Keratinocyte (primary cell): ENCODE measurements around the gene NES. TPM values are rescaled to one million over a fixed set of nuclear protein-coding genes. Genes with fewer than 3 reads are reported as not detected.

Source experiments
- DNase-seq: peaks from one replicate; pipeline ENCODE4 v3.0.0-alpha.2; 2011; ENCODE audit warnings: low read depth, missing footprints, low spot score
- FAIRE-seq: peaks from 2 replicates; lab custom pipeline; 2011; peaks lifted over from hg19 to GRCh38; lab: Jason Lieb, UNC
- H2AFZ ChIP-seq: 2 replicates; pipeline ENCODE4 v1.6.0; 2012; ENCODE audit warnings: low read length, control low read depth, inconsistent platforms; ENCODE audit not compliant: control insufficient read depth
- H3K27ac ChIP-seq: 2 replicates; pipeline ENCODE4 v1.5.1; 2011; ENCODE audit warnings: low read length; ENCODE audit not compliant: control insufficient read depth, insufficient read depth
- H3K27me3 ChIP-seq: 3 replicates; pipeline ENCODE4 v1.6.0; 2011; ENCODE audit warnings: low read length; ENCODE audit not compliant: control insufficient read depth, insufficient read depth; ENCODE audit errors: extremely low read depth
- H3K36me3 ChIP-seq, 2 experiments: 2 replicates in 1 of 2; 3 replicates in 1 of 2; pipeline ENCODE4 v1.5.1; 2011; ENCODE audit warnings: low read length in 2 of 2, mild to moderate bottlenecking in 1 of 2; ENCODE audit not compliant: control insufficient read depth in 2 of 2, insufficient read depth in 2 of 2; ENCODE audit errors: extremely low read depth in 1 of 2
- H3K4me1 ChIP-seq: 3 replicates; pipeline ENCODE4 v1.5.1; 2011; ENCODE audit warnings: low read length; ENCODE audit not compliant: control insufficient read depth, insufficient read depth; ENCODE audit errors: extremely low read depth
- H3K4me2 ChIP-seq: 3 replicates; pipeline ENCODE4 v1.6.0; 2011; ENCODE audit warnings: low read depth, low read length; ENCODE audit not compliant: control insufficient read depth, insufficient read depth; ENCODE audit errors: extremely low read depth
- H3K4me3 ChIP-seq, 3 experiments: fragments of 200-600 bp in 1 of 3; sonication (generic) in 1 of 3; 2 replicates in 2 of 3; 3 replicates in 1 of 3; pipeline ENCODE4 v1.5.1; 2011 to 2016; ENCODE audit warnings: low read length in 3 of 3, mild to moderate bottlenecking in 3 of 3, control low read depth in 2 of 3, inconsistent platforms in 1 of 3, low read depth in 1 of 3, mixed read lengths in 1 of 3, mixed run types in 1 of 3, moderate library complexity in 1 of 3; ENCODE audit not compliant: control insufficient read depth in 2 of 3, insufficient read depth in 2 of 3; ENCODE audit errors: extremely low read depth in 1 of 3
- H3K79me2 ChIP-seq: 2 replicates; pipeline ENCODE4 v1.6.0; 2012; ENCODE audit warnings: low read length; ENCODE audit not compliant: control insufficient read depth, insufficient read depth
- H3K9ac ChIP-seq: 3 replicates; pipeline ENCODE4 v1.6.0; 2011; ENCODE audit warnings: low read length; ENCODE audit not compliant: control insufficient read depth, insufficient read depth; ENCODE audit errors: extremely low read depth
- H3K9me1 ChIP-seq: 3 replicates; pipeline ENCODE4 v1.6.0; 2011; ENCODE audit warnings: low read length; ENCODE audit not compliant: control insufficient read depth, insufficient read depth; ENCODE audit errors: extremely low read depth
- H3K9me3 ChIP-seq: 2 replicates; pipeline ENCODE4 v1.5.1; 2012; ENCODE audit warnings: low read depth, low read length; ENCODE audit not compliant: control insufficient read depth
- H4K20me1 ChIP-seq: 3 replicates; pipeline ENCODE4 v1.6.0; 2011; ENCODE audit warnings: low read length; ENCODE audit not compliant: control insufficient read depth, insufficient read depth; ENCODE audit errors: extremely low read depth
- CTCF ChIP-seq, 3 experiments: IDR thresholded peaks in 1 of 3; conservative IDR thresholded peaks in 1 of 3; optimal IDR thresholded peaks in 1 of 3; 2 replicates in 2 of 3; 3 replicates in 1 of 3; pipeline versions ENCODE3 to v1.5.1; 2011; ENCODE audit warnings: low read length in 3 of 3, mild to moderate bottlenecking in 3 of 3, moderate library complexity in 2 of 3, control low read depth in 1 of 3, inconsistent platforms in 1 of 3; ENCODE audit not compliant: insufficient read depth in 2 of 3; ENCODE audit errors: extremely low read depth in 1 of 3
- EZH2 ChIP-seq: IDR thresholded peaks from one replicate; pipeline ENCODE4 v1.6.1; 2012; ENCODE audit warnings: inconsistent platforms, mild to moderate bottlenecking, low read length, moderate library complexity
- dilution Hi-C: fragments of 300-500 bp; cut with MboI; formaldehyde crosslinking; loops from one replicate; pipeline ENCODE4 v1.7.0; 2020; ENCODE audit warnings: low sequenced_read_pairs; ENCODE audit not compliant: extremely low pct_ligation_motif_present
- polyA plus RNA-seq, 5 experiments: library from polyadenylated mRNA; depleted of rRNA in 3 of 5; stranded (reverse) in 3 of 5; stranded (forward) in 1 of 5; unstranded in 1 of 5; fragments of >200 nt; gene quantifications; 1 replicate in 1 of 5; 2 replicates in 3 of 5; 3 replicates in 1 of 5; pipeline versions ENCODE4 v1.2.1 to v1.2.3, GENCODE V29; 2011 to 2012; ENCODE audit warnings: missing spikeins in 2 of 5, low read depth in 1 of 5, low replicate concordance in 1 of 5

Gene NES
- polyA plus RNA-seq, 1 donor (not counting 4 experiments of a cell fraction or from before 2014, with no cell fraction given) = not detected

DNA sequence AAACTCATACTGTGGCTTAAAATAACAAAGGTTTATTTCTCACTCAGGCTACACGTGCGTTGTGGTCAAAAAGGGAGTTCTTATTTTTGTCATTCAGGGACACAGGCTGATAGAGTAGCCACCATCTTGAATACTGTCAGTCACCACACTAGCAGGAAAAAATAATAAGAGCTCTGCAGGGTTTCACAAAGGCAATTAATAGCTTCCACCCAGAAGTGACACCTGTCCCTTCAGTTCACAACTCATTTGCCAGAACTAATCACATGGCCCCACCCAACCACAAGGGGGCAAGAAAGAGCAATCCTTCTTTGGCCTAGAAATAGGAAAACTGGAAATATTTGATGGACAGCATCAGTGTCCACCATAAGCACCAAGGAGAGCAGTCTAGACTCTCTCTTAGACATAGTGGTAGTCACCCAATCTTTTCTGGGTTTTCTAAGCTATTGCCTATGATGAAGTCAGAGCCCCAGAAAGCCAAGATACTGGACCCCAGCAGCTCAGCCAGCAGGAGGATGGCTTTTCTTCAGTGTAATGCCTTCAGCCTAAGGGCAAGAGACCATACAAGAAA, 49.8 kb downstream of the NES start:
- H3K27me3 ChIP-seq = peaks cover 40% of the 10 kb centered on the region
- FAIRE-seq (no peak), DNase-seq (no peak)
- no peak overlapping the region for H3K4me2 ChIP-seq
- dilution Hi-C loops = no loop called here
- H2AFZ ChIP-seq = no peak overlapping the region
- H3K36me3 ChIP-seq = no peaks in the 10 kb centered on the region
- no peaks in the 10 kb centered on the region for H3K79me2 ChIP-seq
- no peaks in the 10 kb centered on the region for H3K9me3 ChIP-seq
- TF ChIP-seq CTCF (optimal IDR thresholded peaks at IDR 0.05 in 1 of 3, IDR thresholded peaks at IDR 0.05 in 1 of 3, conservative IDR thresholded peaks at IDR 0.05 in 1 of 3; ENCODE audit: extremely low read depth in 1 of 3, insufficient read depth in 2 of 3, low read length in 3 of 3) (peak; percentile 71 to 84 (median 73)), EZH2 (no peak)
- no peak overlapping the region for H3K9ac ChIP-seq
- no peaks in the 10 kb centered on the region for H3K9me1 ChIP-seq
- H3K4me1 ChIP-seq = no peaks in the 10 kb centered on the region
- no peak overlapping the region for H3K4me3 ChIP-seq
- H4K20me1 ChIP-seq = no peaks in the 10 kb centered on the region
- H3K27ac ChIP-seq = no peak overlapping the region

- Histone ChIP-seq H4K20me1 (no peaks in the 10 kb centered on the region), H3K9me3 (no peaks in the 10 kb centered on the region), H3K27me3 (peaks cover 34% of the 10 kb centered on the region), H3K9me1 (no peaks in the 10 kb centered on the region), H3K4me1 (no peaks in the 10 kb centered on the region), H2AFZ (no peak overlapping the region), H3K79me2 (no peaks in the 10 kb centered on the region), H3K4me3 (no peak overlapping the region), H3K4me2 (no peak overlapping the region), H3K36me3 (no peaks in the 10 kb centered on the region), H3K9ac (no peak overlapping the region), H3K27ac (no peak overlapping the region)
- dilution Hi-C loops = no loop called here
- TF ChIP-seq CTCF (optimal IDR thresholded peaks at IDR 0.05 in 1 of 3, IDR thresholded peaks at IDR 0.05 in 1 of 3, conservative IDR thresholded peaks at IDR 0.05 in 1 of 3; ENCODE audit: extremely low read depth in 1 of 3, insufficient read depth in 2 of 3, low read length in 3 of 3) = no peak
- TF ChIP-seq EZH2 = no peak
- no peak for FAIRE-seq
- DNase-seq = no peak
Measured at GRCh38 chr1:156626079-156626438, 51.1 kb downstream of the NES start.
